C4-2B (cell line): ENCODE data around the gene LLGL1.

ENCODE experiments used
- ZFX ChIP-seq: fragments of 450-650 bp; IDR thresholded peaks from 2 replicates; pipeline ENCODE4 v1.6.1; 2017
- TF ChIP-seq, protein P1 (sequence below): fragments of 450-650 bp; conservative IDR thresholded peaks from 2 replicates; pipeline ENCODE4 v1.5.1; 2017; ENCODE audit warnings: mild to moderate bottlenecking

DNA sequence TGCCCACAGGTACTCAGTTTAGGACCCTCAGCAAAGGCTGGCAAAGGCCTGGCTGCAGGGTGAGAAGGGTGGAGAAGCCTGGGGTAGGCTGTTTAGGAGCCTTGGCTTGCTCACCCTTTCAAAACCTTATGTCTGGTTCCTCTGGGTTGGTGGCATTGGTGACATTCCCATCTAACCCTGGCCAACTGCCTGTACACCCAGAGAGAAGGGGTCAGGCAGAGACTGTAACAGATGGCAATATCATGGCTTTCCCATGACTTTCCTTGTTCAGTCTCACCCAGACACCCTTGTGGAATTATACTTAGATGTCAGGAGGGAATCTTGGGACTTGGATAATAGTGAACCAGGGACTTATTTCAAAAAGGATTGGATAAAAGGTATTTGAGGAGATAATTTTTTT, 18.5 kb upstream of the LLGL1 start:
- TF ChIP-seq, protein P1, sequence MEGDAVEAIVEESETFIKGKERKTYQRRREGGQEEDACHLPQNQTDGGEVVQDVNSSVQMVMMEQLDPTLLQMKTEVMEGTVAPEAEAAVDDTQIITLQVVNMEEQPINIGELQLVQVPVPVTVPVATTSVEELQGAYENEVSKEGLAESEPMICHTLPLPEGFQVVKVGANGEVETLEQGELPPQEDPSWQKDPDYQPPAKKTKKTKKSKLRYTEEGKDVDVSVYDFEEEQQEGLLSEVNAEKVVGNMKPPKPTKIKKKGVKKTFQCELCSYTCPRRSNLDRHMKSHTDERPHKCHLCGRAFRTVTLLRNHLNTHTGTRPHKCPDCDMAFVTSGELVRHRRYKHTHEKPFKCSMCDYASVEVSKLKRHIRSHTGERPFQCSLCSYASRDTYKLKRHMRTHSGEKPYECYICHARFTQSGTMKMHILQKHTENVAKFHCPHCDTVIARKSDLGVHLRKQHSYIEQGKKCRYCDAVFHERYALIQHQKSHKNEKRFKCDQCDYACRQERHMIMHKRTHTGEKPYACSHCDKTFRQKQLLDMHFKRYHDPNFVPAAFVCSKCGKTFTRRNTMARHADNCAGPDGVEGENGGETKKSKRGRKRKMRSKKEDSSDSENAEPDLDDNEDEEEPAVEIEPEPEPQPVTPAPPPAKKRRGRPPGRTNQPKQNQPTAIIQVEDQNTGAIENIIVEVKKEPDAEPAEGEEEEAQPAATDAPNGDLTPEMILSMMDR: no peak
- no peak for TF ChIP-seq ZFX
